K562 (cell line): ENCODE data around the gene PRR23B.

Experiments used
- PML ChIP-seq: IDR thresholded peaks from 2 replicates; pipeline ENCODE4 v1.6.1; 2012; ENCODE audit warnings: low read length, inconsistent platforms
- SMAD4 ChIP-seq: fragments of 250-450 bp; sonication (Bioruptor Pico); conservative IDR thresholded peaks from 2 replicates; pipeline ENCODE4 v1.8.0; 2021; ENCODE audit warnings: inconsistent platforms, mild to moderate bottlenecking, moderate library complexity

DNA sequence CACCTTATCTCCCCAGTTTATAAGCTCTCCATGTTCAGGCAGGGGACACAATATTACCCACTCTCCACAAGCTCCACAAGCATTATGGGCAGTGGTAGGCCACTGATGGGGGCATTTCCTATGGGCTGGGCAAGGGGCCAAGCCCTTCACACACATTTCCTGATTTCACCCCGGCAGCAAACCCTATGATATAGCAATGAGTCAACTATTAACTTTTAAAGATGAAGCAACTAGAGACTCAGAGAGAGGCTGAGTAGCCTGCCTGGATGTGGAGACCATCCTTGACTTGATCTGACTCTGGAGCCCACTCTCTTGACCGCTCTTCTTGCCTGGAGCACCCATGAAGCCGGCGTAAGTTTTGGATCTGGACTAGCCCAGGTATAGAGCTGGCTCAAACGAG lies 46.3 kb downstream of the PRR23B start:
- TF ChIP-seq SMAD4 (CRISPR knock-in tag), result no peak
- TF ChIP-seq PML, result no peak
